SK-N-SH (cell line): Measurements from ENCODE around the gene WWOX. TPM values are rescaled to one million over a fixed set of nuclear protein-coding genes. Genes with fewer than 3 reads are reported as not detected.

ENCODE experiments used
- CTCF ChIA-PET: fragments of 300-600, 350-600 bp; formaldehyde crosslinking; extraction: SDS; loops from one replicate; lab custom pipeline; 2021; lab: Yijun Ruan, JAX
- POLR2A ChIA-PET: fragments of 350-600 bp; sonication (Branson Sonifier 250); formaldehyde crosslinking; extraction: SDS; loops from one replicate; lab custom pipeline; 2020; ENCODE audit warnings: antibody characterized with exemption, inconsistent platforms; lab: Yijun Ruan, JAX
- DNase-seq: peaks from one replicate; pipeline ENCODE4 v3.0.0; 2012
- H2AFZ ChIP-seq: fragments of 200-600 bp; sonication (generic); 2 replicates; pipeline ENCODE4 v1.8.1; 2016; ENCODE audit warnings: antibody characterized with exemption, mild to moderate bottlenecking, low read depth
- H3F3A ChIP-seq: fragments of 200-600 bp; sonication (generic); replicated peaks from 2 replicates; pipeline ENCODE3; 2016; ENCODE audit warnings: antibody characterized with exemption, mild to moderate bottlenecking; ENCODE audit not compliant: insufficient read depth
- H3K27ac ChIP-seq, 2 experiments: fragments of 200-500 bp in 1 of 2; fragments of 200-600 bp in 1 of 2; sonication (Bioruptor generic) in 1 of 2; sonication (generic), shearing (Covaris generic) in 1 of 2; 2 replicates each; pipeline versions ENCODE4 v1.5.1 to v1.6.1; 2014 to 2016; ENCODE audit warnings: low read depth in 2 of 2, inconsistent platforms in 1 of 2, low read length in 1 of 2, mild to moderate bottlenecking in 1 of 2, mixed read lengths in 1 of 2
- H3K27me3 ChIP-seq: fragments of 200-600 bp; sonication (generic), shearing (Covaris generic); 2 replicates; pipeline ENCODE4 v1.6.1; 2016; ENCODE audit warnings: mixed run types; ENCODE audit not compliant: insufficient read depth
- H3K36me3 ChIP-seq, 2 experiments: fragments of 200-500 bp in 1 of 2; fragments of 200-600 bp in 1 of 2; sonication (Bioruptor generic) in 1 of 2; sonication (generic) in 1 of 2; replicated peaks in 1 of 2; 2 replicates each; pipeline versions ENCODE3 to v1.5.1; 2014 to 2016; ENCODE audit warnings: low read length in 1 of 2, mild to moderate bottlenecking in 1 of 2; ENCODE audit not compliant: insufficient read depth in 2 of 2, control insufficient read depth in 1 of 2
- H3K4me1 ChIP-seq, 2 experiments: fragments of 200-500 bp in 1 of 2; fragments of 200-600 bp in 1 of 2; sonication (Bioruptor generic) in 1 of 2; sonication (generic), shearing (Covaris generic) in 1 of 2; 2 replicates each; pipeline versions ENCODE4 v1.5.1 to v1.6.1; 2014 to 2016; ENCODE audit warnings: low read depth in 1 of 2, low read length in 1 of 2, mixed run types in 1 of 2; ENCODE audit not compliant: insufficient read depth in 2 of 2, control insufficient read depth in 1 of 2
- H3K4me2 ChIP-seq: fragments of 200-600 bp; sonication (generic), shearing (Covaris generic); 2 replicates; pipeline ENCODE4 v1.6.1; 2017; ENCODE audit warnings: mixed run types
- H3K4me3 ChIP-seq, 2 experiments: fragments of 200-500 bp in 1 of 2; fragments of 200-600 bp in 1 of 2; sonication (Bioruptor generic) in 1 of 2; sonication (generic), shearing (Covaris generic) in 1 of 2; 2 replicates each; pipeline versions ENCODE4 v1.5.1 to v1.8.1; 2014 to 2016; ENCODE audit warnings: low read depth in 2 of 2, inconsistent platforms in 1 of 2, low read length in 1 of 2, mild to moderate bottlenecking in 1 of 2, mixed read lengths in 1 of 2, moderate library complexity in 1 of 2
- H3K79me2 ChIP-seq: fragments of 200-600 bp; sonication (generic); 2 replicates; pipeline ENCODE4 v1.8.1; 2017; ENCODE audit warnings: mild to moderate bottlenecking; ENCODE audit not compliant: insufficient read depth
- H3K9ac ChIP-seq: fragments of 200-600 bp; sonication (generic); 2 replicates; pipeline ENCODE4 v1.6.1; 2017; ENCODE audit warnings: mixed run types
- H3K9me2 ChIP-seq: fragments of 200-600 bp; sonication (generic); 2 replicates; pipeline ENCODE4 v1.6.1; 2017; ENCODE audit warnings: mixed run types
- H3K9me3 ChIP-seq: fragments of 200-600 bp; sonication (generic); 2 replicates; pipeline ENCODE4 v1.6.1; 2017; ENCODE audit warnings: mixed run types, mild to moderate bottlenecking, moderate library complexity
- H4K20me1 ChIP-seq: fragments of 200-600 bp; sonication (generic); 2 replicates; pipeline ENCODE4 v1.6.1; 2017; ENCODE audit warnings: mild to moderate bottlenecking, mixed run types; ENCODE audit not compliant: insufficient read depth
- CTCF ChIP-seq: fragments of 200-600 bp; sonication (generic); IDR thresholded peaks from 2 replicates; pipeline ENCODE4 v1.6.1; 2017; ENCODE audit warnings: antibody characterized with exemption, mild to moderate bottlenecking, moderate library complexity
- EP300 ChIP-seq, 2 experiments: IDR thresholded peaks; 2 replicates each; pipeline versions ENCODE4 v1.4.0 to v1.6.1; 2012; ENCODE audit warnings: borderline replicate concordance in 1 of 2, low read depth in 1 of 2, low read length in 1 of 2
- FOSL2 ChIP-seq: IDR thresholded peaks from 2 replicates; pipeline ENCODE4 v1.4.0; 2012; ENCODE audit warnings: low read depth, mild to moderate bottlenecking, moderate library complexity, borderline replicate concordance
- FOXJ3 ChIP-seq: sonication (generic); formaldehyde crosslinking; IDR thresholded peaks from 2 replicates; pipeline ENCODE4 v1.5.1; 2020; ENCODE audit warnings: mild to moderate bottlenecking, missing genetic modification reagents
- FOXM1 ChIP-seq: IDR thresholded peaks from 2 replicates; pipeline ENCODE4 v1.4.0; 2012; ENCODE audit warnings: low read depth, mild to moderate bottlenecking
- IRF3 ChIP-seq: fragments of 150-350 bp; IDR thresholded peaks from 2 replicates; pipeline ENCODE4 v1.6.1; 2016; ENCODE audit warnings: mild to moderate bottlenecking, low read depth, low read length
- JUND ChIP-seq: IDR thresholded peaks from 2 replicates; pipeline ENCODE4 v1.4.0; 2012
- MAX ChIP-seq: IDR thresholded peaks from 2 replicates; pipeline ENCODE4 v1.4.0; 2012; ENCODE audit warnings: low read depth
- MXI1 ChIP-seq: IDR thresholded peaks from 2 replicates; pipeline ENCODE4 v1.6.1; 2012; ENCODE audit warnings: mild to moderate bottlenecking, low read depth, low read length, improper control_type of control experiment
- NFIC ChIP-seq: IDR thresholded peaks from 2 replicates; pipeline ENCODE4 v1.4.0; 2012; ENCODE audit warnings: borderline replicate concordance
- NRF1 ChIP-seq: IDR thresholded peaks from 2 replicates; pipeline ENCODE4 v1.6.1; 2012; ENCODE audit warnings: low read depth, mild to moderate bottlenecking, low read length
- POLR2AphosphoS5 ChIP-seq: IDR thresholded peaks from 2 replicates; pipeline ENCODE4 v1.6.1; 2012; ENCODE audit warnings: low read depth, low read length
- RFX5 ChIP-seq: IDR thresholded peaks from 2 replicates; pipeline ENCODE4 v1.6.1; 2012; ENCODE audit warnings: mild to moderate bottlenecking, improper control_type of control experiment, low read length
- SIN3A ChIP-seq: IDR thresholded peaks from 2 replicates; pipeline ENCODE4 v1.6.1; 2012; ENCODE audit warnings: low read depth, mild to moderate bottlenecking, low read length, moderate library complexity, borderline replicate concordance
- SMC3 ChIP-seq: IDR thresholded peaks from 2 replicates; pipeline ENCODE4 v1.6.1; 2012; ENCODE audit warnings: low read depth, low read length, improper control_type of control experiment
- TAF1 ChIP-seq: IDR thresholded peaks from 2 replicates; pipeline ENCODE4 v1.6.1; 2012; ENCODE audit warnings: low read depth, mild to moderate bottlenecking, low read length, moderate library complexity, borderline replicate concordance
- TEAD4 ChIP-seq: IDR thresholded peaks from 2 replicates; pipeline ENCODE4 v1.4.0; 2012; ENCODE audit warnings: mild to moderate bottlenecking, borderline replicate concordance; ENCODE audit not compliant: insufficient read depth
- USF1 ChIP-seq: IDR thresholded peaks from 2 replicates; pipeline ENCODE4 v1.4.0; 2012; ENCODE audit warnings: low read depth, borderline replicate concordance
- USF2 ChIP-seq: fragments of 150-350 bp; IDR thresholded peaks from 2 replicates; pipeline ENCODE4 v1.6.1; 2017; ENCODE audit warnings: antibody characterized with exemption, low read length, low read depth, borderline replicate concordance
- ZBTB33 ChIP-seq: IDR thresholded peaks from 2 replicates; pipeline ENCODE4 v1.4.0; 2012; ENCODE audit warnings: low read depth, borderline replicate concordance
- WGBS: methylation state at CpG from one replicate; pipeline ENCODE4 v1.1.6; 2017; ENCODE audit warnings: low lambda C conversion rate; 5-methylcytosine and 5-hydroxymethylcytosine counted together
- polyA plus RNA-seq, 3 experiments: library from polyadenylated mRNA; depleted of rRNA; stranded (reverse); fragments of >200 nt; gene quantifications; 2 replicates each; pipeline ENCODE4 v1.2.3, GENCODE V29; 2012

The WWOX gene
- polyA plus RNA-seq, 1 of the 3 experiments (the other 2 are of a cell fraction), result 10.8 TPM

GRCh38 chr16:78413651-78414050 is 314.2 kb downstream of the WWOX start:
- Histone ChIP-seq H3K36me3 (no peaks in the 10 kb centered on the region), H2AFZ (no peak overlapping the region), H3K9me3 (no peaks in the 10 kb centered on the region), H3K9me2 (no peaks in the 10 kb centered on the region), H3K4me1 (no peaks in the 10 kb centered on the region), H3K9ac (no peak overlapping the region), H3K4me2 (no peak overlapping the region), H3K27me3 (no peaks in the 10 kb centered on the region), H3K79me2 (no peaks in the 10 kb centered on the region), H3K4me3 (no peak overlapping the region), H3K27ac (no peak overlapping the region), H4K20me1 (no peaks in the 10 kb centered on the region), H3F3A (no peaks in the 10 kb centered on the region)
- DNase-seq, result no peak
- POLR2A ChIA-PET, result no interaction called here
- WGBS, result 78% methylated on average over 2 of the region's 3 CpGs
- no peak for TF ChIP-seq USF1
- no peak for TF ChIP-seq MAX
- TF ChIP-seq FOSL2, result no peak
- TF ChIP-seq FOXJ3 (CRISPR knock-in tag), result no peak
- TF ChIP-seq NRF1, result no peak
- TF ChIP-seq FOXM1, result no peak
- TF ChIP-seq TAF1, result no peak
- CTCF ChIA-PET, result no interaction called here

GRCh38 chr16:78415013-78415412 is 315.6 kb downstream of the WWOX start:
- no peaks in the 10 kb centered on the region for H3K27me3 ChIP-seq
- no peaks in the 10 kb centered on the region for H3K36me3 ChIP-seq
- no peak overlapping the region for H3K27ac ChIP-seq
- H3K4me2 ChIP-seq, result no peak overlapping the region
- H3F3A ChIP-seq, result no peaks in the 10 kb centered on the region
- H3K9me2 ChIP-seq, result no peaks in the 10 kb centered on the region
- no peaks in the 10 kb centered on the region for H4K20me1 ChIP-seq
- H3K4me3 ChIP-seq, result no peak overlapping the region
- no peak overlapping the region for H3K9ac ChIP-seq
- H3K79me2 ChIP-seq, result no peaks in the 10 kb centered on the region
- H3K9me3 ChIP-seq, result no peaks in the 10 kb centered on the region
- no peaks in the 10 kb centered on the region for H3K4me1 ChIP-seq
- ChIA-PET POLR2A (no interaction called here), CTCF (no interaction called here)
- WGBS, result 68% methylated on average over 5 of the region's 5 CpGs
- no peak overlapping the region for H2AFZ ChIP-seq
- no peak for DNase-seq
- TF ChIP-seq EP300 (IDR thresholded peaks at IDR 0.05; ENCODE audit: borderline replicate concordance in 1 of 2, low read depth in 1 of 2, low read length in 1 of 2), result no peak
- no peak for TF ChIP-seq SIN3A
- no peak for TF ChIP-seq FOSL2
- TF ChIP-seq TEAD4, result no peak
- TF ChIP-seq MXI1, result no peak
- no peak for TF ChIP-seq CTCF
- TF ChIP-seq MAX, result no peak
- no peak for TF ChIP-seq USF2
- TF ChIP-seq POLR2AphosphoS5, result no peak
- no peak for TF ChIP-seq NRF1
- TF ChIP-seq SMC3, result no peak
- TF ChIP-seq JUND, result no peak
- TF ChIP-seq NFIC, result no peak
- TF ChIP-seq USF1, result no peak
- no peak for TF ChIP-seq ZBTB33
- TF ChIP-seq RFX5, result no peak
- no peak for TF ChIP-seq IRF3
